ENCODE measurements around the gene EAF1. TPM values are rescaled to one million over a fixed set of nuclear protein-coding genes. Genes with fewer than 3 reads are reported as not detected.

Gene EAF1
- total RNA-seq, 4 donors from 2014 or later, result 18.3 to 35.5 (median 28.2) TPM

DNA sequence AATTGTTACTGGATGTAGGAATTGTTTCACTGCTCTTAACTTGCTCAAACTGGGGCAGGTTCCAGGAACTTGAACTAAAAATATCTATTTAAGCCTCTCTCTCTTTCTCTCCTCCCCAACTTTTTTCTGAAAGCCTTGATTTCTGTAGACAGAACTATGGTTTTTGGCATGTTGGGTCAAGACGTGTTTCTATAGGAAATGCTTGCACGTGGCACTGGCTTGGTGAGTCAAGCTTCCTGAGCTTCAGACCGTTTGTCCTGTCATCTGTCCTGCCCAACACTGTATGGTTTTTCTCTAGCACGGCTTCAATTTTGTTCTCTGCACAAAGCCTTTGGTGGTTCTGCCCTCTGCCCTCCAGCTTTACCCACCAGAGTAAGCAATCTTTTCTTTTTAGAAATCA lies 13.5 kb downstream of the EAF1 start:
- H3K4me3 ChIP-seq (ENCODE audit: low read depth, poor library complexity, severe bottlenecking), result no peak overlapping the region
- no peak for TF ChIP-seq POLR2A (IDR thresholded peaks at IDR 0.05)
- no peak for TF ChIP-seq CTCF (IDR thresholded peaks at IDR 0.05)
- peak in 1 of 2 donors; percentile 34 for DNase-seq (ENCODE audit: low spot score in 2 of 2)
- intact Hi-C loops (cut with DNase I; ENCODE audit: low total_unique reads), result no loop called here
- 57 to 58% methylated on average over 4 of the region's 4 CpGs for WGBS, 2 donors

DNA sequence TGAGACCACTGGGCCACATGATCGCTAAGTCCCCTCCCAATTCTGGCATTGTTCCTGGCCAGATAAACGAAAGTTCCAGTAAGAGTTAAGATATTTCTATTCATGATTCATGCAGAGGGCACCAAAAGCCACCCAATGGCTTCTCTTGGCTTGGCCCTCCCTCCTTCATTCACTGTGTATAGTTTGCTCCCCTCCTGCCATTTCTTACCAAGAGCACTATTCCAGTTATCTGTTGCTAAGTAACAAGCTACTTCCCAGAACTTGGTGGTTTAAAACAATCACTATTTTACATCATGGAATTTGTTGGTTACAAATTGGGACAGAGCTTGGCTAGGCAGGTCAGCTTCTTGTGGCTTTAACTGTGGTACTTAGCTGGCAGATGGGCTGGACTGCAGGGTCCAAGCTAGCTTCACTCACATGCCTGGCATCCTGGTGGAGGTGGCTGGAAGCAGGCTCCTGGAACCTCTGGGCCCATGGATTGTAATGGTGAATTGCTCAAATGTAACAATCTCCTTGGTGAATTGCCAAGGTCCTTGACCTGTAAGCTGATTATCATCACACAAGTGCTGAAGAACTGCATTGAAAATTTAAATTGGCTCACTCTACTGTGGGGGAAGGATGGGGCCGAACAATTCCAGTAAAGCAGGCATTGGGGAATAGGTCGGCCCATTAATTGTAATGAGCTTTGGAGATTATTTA lies 16.6 kb downstream of the EAF1 start:
- 77 to 84% methylated on average over 4 of the region's 4 CpGs for WGBS, 2 donors
- H3K4me3 ChIP-seq (ENCODE audit: low read depth, poor library complexity, severe bottlenecking), result no peak overlapping the region
- peak in 1 of 2 donors; percentile 31 for DNase-seq (ENCODE audit: low spot score in 2 of 2)
- intact Hi-C loops (cut with DNase I; ENCODE audit: low total_unique reads), result no loop called here
- no peak for TF ChIP-seq CTCF (IDR thresholded peaks at IDR 0.05)
- no peak for TF ChIP-seq POLR2A (IDR thresholded peaks at IDR 0.05)

GRCh38 chr3:15449489-15450224 lies 22.3 kb downstream of the EAF1 start:
- no peak for TF ChIP-seq CTCF (IDR thresholded peaks at IDR 0.05)
- TF ChIP-seq POLR2A (IDR thresholded peaks at IDR 0.05), result no peak
- 74 to 90% methylated on average over 3 of the region's 3 CpGs for WGBS, 2 donors
- intact Hi-C loops (cut with DNase I; ENCODE audit: low total_unique reads), result no loop called here
- DNase-seq (ENCODE audit: low spot score in 2 of 2), result peak in 1 of 2 donors; percentile 57
- H3K4me3 ChIP-seq (ENCODE audit: low read depth, poor library complexity, severe bottlenecking), result no peak overlapping the region

GRCh38 chr3:15450438-15451215 lies 23.2 kb downstream of the EAF1 start:
- WGBS, 2 donors, result 95 to 96% methylated on average over 12 of the region's 12 CpGs
- intact Hi-C loops (cut with DNase I; ENCODE audit: low total_unique reads), result no loop called here
- peak in 1 of 2 donors; percentile 66 for DNase-seq (ENCODE audit: low spot score in 2 of 2)
- no peak for TF ChIP-seq CTCF (IDR thresholded peaks at IDR 0.05)
- TF ChIP-seq POLR2A (IDR thresholded peaks at IDR 0.05), result no peak
- no peak overlapping the region for H3K4me3 ChIP-seq (ENCODE audit: low read depth, poor library complexity, severe bottlenecking)

DNA sequence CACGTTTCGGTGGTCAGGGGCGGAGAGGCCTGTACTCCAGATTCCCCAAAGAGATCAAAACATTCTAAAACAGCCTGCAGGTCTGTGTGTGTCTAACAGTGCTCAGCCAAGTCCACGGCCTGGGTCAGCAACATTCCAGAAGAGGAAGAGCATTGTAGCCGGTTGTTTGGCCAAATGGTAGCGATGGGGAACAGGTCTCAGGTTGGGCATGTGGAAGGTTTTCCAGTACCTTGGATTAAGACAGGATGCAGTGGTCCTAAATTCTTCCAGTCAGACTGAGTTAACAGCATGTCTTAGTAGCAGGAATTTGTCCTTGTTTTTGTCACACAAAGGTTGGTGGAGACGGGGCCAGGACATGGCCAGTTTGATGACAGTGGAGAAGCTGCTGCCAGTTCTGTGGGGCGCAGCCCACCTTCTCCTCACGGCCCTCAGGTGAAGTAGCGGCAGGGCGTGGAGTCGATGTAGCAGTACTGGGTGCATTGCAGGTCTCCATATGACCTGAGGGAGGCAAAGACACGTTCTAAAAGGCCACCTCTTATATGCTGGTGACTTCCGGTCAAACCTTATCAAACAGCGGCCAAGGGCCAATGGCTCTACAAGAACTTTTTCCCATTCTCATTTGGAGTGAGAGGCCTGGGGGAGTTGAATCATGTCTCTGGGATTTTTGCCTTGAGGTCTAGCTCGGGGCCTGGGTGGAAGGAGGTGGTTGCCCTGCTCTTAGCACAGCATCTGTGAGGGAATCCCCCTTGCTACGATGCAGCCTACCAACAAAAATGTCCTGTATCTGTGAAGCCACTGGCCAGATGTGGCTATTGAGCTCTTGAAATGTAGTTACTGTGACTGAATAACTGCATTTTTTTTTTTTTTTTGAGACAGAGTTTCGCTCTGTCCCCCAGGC lies 24.1 kb downstream of the EAF1 start:
- H3K4me3 ChIP-seq (ENCODE audit: low read depth, poor library complexity, severe bottlenecking), result no peak overlapping the region
- peak in 1 of 2 donors; percentile 76 for DNase-seq (ENCODE audit: low spot score in 2 of 2)
- intact Hi-C loops (cut with DNase I; ENCODE audit: low total_unique reads), result no loop called here
- WGBS, 2 donors, result 94 to 95% methylated on average over 18 of the region's 18 CpGs
- TF ChIP-seq CTCF (IDR thresholded peaks at IDR 0.05) (no peak), POLR2A (IDR thresholded peaks at IDR 0.05) (no peak)

All from lower leg skin (tissue), 4 donors.